GM19023 (cell line): ENCODE data around the gene TENM3.

ENCODE experiments used
- ATAC-seq: cut with Tn5 transposase; IDR thresholded peaks from one replicate; pipeline ENCODE4 v1.9.1; 2021; ENCODE audit warnings: mild to moderate bottlenecking, moderate library complexity; ENCODE audit not compliant: unreplicated experiment

TENM3 gene

DNA sequence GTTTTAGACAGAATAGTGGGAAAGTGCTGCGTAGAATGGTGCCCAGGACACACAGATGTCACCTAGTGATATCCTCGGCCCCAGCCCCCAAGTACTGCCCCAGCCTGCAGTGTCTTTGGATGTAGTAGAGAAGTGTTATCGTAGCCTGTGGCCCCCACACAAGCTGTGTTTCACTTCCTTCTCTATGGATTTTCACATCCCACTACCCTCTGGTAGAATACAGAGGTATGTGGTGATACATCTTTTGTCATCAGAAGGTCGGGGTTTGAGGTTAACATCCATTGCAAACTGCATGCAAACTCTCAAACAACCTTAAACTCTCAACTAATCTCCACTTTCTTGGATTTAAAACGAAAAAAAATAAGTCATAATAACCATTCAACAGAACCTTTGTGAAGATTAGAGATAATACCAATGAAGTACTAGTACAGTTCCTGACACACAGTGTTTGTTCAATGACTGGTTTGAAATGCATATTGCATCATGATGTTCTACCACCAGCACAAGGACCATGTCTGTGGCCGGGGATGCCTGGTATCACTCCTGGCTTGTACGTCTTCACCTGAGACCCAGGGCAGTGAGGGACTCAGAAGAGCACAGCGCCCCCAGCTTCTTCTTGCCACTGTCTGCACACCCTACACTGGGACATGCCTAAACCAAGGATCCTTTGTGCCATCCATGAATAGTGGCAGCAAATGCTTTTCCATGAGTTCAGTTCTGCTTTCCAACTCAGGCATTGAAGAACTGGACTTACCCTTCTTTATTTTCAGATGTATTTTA lies 406.7 kb downstream of the TENM3 start:
- no peak for ATAC-seq

DNA sequence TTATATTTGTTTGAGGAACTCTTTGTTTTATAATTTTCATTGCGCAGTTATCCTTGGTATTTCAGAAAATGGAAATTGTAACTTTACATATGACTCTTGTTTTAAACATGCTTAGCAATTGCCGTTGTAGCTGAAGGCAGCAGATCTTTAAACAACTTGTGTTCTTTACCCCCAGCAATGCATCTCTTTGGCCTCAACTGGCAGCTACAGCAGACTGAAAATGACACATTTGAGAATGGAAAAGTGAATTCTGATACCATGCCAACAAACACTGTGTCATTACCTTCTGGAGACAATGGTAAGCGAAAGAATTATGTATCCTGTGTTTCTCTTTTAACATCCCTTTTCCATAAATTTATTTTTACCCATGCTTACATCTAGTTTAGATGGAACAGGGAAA lies 410.4 kb downstream of the TENM3 start:
- ATAC-seq, result no peak

DNA sequence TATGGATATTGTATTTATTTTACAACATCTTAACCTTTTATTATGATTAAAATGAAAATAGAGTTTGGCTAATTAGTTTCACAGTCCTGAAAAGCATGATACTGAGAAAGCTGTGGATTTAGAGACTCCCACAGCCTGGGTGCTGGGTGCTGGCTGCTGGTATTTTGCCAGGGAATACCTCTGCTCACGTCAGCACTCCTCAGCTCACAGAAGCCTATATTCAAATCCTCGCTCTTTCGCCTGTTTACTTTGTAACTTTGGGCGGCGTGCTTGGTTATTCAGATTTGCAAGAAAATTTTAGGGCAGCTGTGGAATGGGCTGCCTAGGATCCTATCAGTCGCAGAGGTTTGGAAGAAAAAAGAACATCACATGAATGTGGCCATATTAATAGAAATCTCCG lies 412.1 kb downstream of the TENM3 start:
- ATAC-seq, result no peak

DNA sequence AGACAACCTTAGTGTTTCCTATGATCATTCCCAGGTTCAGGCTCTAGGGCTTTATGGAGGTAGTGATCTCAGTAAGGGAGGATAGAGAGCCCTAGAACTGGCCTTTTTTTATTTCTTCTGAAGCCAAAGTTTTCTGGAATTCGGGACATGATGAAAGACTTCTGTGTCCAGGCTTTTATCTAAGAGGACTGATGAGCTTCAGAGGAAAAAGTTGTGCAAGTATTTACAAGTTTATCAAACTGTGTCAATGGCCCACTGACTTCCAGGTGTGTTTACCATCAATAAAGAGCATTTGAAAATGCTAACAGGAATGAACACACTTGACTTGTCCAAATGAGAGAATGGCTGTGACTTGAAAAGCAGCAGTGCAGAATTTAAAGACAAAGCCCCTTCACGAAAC lies 419.3 kb downstream of the TENM3 start:
- no peak for ATAC-seq

DNA sequence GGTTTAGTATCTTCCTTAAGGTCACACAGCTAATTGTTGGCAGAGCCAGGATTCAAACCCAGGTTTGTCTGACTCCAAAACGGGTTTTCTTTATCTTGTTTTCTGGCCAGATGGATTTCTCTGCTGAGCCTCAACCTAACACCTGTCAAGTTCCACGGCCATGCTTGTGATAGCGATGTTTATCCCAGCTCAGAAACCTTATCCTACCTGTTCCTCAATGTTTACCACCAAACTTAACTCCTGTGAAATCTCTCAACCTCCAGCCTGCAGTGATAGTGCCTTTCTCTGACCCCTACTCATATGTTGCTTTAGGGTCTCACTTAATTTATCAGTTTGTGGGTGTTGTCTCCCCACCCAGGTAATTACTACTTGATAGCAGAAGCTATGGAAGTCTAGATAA lies 428.0 kb downstream of the TENM3 start:
- ATAC-seq, result no peak

DNA sequence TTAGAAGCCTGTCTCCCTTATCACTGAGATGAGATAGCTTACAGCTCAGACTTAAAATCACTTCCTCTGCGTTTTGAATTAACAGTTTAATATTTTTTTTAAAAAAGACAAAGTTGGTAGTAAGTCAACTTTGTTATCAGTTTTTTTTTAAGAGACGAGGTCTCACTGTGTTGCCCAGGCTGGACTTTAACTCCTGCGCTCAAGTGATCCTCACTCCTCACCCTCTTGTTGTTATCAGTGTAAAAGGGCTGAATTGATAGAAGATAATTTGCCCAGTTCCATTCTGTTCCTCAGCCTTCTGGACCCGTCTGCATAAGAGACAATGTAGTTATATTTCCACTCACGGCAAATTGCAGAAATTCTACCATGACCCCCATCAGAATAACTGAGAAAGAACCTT lies 428.5 kb downstream of the TENM3 start:
- no peak for ATAC-seq

DNA sequence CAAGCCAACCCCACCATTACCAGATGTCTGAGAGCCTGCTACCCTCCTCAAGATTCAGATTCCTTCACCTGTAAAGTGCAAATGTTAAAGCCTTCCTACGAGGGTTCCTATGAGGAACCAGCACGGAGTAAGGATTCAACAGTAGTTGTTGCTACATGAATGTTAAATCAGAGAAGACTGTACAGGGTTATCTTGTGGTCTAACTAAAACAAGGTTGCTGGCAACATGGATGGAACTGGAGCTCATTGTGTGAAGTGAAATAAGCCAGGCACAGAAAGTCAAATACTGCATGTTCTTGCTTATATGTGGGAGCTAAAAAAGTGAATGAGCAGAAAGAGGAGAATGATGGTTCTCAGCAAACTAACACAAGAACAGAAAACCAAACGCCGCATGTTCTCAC lies 435.4 kb downstream of the TENM3 start:
- ATAC-seq, result no peak

DNA sequence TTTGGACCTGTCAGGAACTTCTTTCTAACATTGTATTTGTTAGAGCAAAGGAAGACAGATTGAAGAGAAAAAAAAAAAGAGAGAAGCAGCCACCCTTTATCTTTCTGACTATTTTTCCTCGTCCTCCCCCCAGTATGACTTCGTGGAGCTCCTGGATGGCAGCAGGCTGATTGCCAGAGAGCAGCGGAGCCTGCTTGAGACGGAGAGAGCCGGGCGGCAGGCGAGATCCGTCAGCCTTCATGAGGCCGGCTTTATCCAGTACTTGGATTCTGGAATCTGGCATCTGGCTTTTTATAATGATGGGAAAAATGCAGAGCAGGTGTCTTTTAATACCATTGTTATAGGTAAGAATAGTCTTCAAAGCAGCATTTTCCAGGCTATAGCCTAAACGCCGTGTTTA lies 436.3 kb downstream of the TENM3 start:
- ATAC-seq, result no peak

DNA sequence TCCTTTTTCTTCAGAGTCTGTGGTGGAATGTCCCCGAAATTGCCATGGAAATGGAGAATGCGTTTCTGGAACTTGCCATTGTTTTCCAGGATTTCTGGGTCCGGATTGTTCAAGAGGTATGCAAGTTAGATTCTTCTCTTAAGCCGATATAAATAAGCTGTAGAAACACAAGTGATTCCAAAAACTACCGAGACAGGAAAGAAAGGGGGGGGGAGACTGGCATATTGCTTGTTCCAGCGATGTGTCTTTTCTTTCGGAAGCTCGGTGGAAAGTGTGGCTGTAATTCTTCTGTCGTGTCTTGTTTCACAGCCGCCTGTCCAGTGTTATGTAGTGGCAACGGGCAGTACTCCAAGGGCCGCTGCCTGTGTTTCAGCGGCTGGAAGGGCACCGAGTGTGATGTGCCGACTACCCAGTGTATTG lies 437.0 kb downstream of the TENM3 start:
- no peak for ATAC-seq

DNA sequence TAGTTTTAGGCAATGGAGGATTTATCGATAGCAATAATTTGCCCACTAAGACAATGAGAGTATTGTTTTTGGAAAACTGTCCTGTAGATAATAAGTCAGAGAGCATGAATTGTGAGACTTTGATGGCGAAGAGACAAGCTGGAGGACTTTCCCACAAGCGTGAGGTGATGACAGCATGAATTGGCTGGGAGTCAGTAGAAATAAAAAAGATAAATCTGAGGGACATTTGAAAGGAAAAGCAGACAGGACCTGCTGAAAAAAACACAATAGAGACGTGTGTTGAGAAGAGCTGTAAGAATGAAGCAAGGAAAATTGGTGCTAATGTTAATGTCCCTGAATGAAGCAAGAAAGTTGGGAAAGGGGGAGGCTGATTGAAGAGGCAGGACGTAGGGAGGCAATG lies 440.5 kb downstream of the TENM3 start:
- no peak for ATAC-seq

DNA sequence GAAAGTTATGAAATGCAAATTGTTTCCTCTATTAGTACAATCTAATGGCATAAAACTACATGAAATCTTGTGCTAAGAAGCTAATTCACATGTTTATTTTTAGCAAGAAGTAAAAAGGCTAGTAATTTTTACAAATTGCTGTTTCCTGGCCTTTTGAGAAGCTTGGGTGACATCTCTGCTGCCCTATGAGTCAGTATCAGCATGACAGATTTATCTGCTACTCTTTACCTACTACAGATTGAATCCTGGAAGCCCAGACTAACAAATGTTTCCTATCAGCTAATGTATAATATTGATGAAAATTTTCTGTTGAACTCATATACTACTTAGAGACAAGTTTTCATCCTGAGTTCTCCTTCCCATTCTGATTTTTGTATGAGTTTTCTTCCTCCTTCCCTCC lies 441.6 kb downstream of the TENM3 start:
- no peak for ATAC-seq

DNA sequence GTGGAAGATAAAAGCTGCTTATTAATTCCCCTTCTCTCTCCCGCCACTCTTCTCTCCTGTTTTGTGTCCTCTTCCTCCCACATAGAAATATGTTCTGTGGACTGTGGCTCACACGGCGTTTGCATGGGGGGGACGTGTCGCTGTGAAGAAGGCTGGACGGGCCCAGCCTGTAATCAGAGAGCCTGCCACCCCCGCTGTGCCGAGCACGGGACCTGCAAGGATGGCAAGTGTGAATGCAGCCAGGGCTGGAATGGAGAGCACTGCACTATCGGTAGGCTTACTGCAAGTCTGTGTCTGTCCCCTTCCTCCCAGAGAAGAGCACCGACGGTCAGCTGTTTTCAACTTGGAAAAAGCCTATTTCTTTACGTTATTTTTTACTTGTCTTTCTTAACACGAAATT lies 444.9 kb downstream of the TENM3 start:
- no peak for ATAC-seq

DNA sequence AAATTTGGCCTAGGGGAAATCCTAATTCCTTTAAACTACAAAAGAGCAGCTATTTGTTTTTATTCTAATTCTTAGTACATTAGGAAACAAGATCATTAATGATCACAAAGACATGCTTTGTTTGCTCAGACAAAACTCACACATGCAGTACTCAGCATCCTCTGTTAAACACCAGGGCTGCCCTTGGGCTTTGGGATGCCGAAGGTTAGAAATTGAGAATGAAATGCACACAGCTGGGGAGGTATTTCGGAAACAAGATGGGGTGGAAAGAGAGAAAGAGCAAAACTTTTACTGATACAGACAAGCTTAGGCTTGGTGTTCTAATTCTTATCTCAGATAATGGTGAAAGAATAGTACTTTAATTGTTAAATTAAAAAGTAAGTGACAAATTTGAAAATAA lies 451.3 kb downstream of the TENM3 start:
- ATAC-seq, result no peak

DNA sequence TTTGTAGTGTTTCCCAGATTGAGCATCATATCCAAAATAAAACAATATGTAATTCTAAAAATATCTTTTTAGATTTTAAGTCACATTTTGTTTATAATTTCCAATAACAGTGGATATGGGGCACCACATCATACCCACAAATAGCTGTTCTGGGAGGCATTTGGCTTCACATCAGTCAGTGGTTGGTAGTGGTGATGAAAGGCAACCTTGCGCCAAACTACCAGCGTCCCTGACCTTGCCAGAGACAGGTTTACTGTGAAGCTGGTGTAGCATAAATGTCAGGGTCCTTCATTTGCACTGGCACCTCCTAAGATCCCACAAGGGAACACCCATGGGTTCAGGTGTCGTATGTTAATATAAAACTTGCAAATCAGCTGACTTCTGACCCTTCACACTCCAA lies 451.8 kb downstream of the TENM3 start:
- ATAC-seq, result no peak

DNA sequence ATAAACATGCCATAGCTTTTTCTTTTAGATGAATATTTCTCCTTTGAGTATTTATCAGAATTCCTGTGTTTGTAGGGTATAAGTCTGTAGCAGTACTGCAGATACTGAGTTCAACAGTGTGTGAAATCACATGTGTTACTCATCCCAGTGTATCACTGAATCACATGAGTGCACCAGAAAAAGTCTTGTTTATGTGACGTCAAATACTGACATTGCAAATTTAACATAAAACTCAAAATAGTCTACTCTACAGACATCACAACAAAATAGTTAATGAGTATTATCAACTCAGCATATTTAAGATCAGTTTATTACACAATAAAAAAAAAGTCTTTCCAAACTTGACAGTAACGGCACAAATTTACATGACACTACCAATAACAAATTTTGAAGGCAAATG lies 452.6 kb downstream of the TENM3 start:
- no peak for ATAC-seq

DNA sequence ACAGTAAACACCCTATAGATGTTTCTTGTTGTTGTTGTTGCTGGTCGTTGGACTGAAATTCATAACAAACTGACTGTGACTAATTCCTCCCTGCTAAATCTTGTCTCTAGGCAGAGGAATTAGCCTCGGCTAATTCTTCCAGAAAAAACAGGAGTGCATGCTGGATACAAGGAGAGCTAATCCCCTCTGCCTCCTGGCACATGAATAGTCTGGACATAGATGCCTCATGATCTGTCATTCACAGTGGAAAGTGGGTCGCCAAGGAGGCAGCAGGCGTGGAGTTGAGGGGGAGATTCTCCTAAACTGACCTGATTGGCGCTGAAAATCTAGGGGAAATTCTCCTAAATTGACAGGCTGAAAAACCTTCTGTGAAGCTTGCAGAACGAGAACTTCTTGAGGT lies 453.9 kb downstream of the TENM3 start:
- ATAC-seq, result no peak

DNA sequence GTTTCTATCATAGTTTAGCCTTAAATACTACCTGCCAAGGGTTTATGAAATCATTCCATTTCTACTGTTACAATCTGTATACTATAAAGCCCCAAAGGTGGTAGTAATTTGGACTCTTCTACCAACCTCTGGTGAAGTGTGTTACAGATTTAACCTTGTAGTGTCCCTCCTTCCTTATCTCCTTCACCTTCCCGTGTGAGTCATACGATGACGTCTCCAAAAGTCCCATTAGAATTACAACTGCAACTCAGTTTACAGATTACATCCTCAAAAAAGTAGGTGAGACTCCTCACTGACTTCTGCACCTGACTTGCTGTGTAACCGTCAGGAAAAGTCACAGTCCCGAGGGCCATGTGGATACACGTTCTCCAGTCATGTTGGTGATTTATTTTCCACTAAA lies 455.0 kb downstream of the TENM3 start:
- ATAC-seq, result no peak

DNA sequence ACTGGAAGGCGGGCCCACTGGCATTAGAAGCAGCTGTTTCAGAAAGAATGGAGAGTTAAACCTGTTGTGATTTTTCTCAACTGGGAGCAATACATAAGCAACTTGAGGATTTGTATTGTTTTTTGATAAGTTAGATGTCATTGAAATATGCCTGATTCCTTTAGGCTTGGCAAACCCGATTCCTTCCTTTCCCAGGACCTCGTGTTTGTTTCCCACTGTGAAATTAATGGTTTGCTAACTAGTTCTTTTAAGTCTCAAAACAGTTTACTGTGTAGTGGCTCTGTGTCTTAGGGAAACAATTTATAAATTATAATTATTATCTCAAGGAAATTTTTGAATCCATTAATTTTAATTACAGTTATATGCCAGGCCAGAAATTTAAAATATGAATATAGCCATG lies 456.0 kb downstream of the TENM3 start:
- ATAC-seq, result no peak

DNA sequence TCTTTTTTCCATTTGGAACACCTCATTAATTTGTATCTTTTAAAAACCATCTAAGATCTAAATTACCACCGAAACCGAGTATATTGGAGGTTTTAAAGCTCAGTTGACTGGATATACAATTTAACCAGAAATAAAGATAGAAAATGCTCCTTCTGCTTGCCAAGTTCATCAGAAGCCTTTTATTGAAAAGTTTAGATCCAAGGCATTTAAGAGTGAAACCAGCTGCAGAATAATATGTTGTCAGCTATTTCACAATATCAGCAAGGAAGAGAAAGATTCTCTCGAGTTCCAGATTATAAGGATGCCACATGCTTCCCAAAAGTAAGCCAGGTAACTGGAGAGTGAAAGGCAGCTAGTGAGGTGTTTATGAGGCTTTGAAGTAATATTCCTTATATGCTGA lies 456.6 kb downstream of the TENM3 start:
- ATAC-seq, result no peak

DNA sequence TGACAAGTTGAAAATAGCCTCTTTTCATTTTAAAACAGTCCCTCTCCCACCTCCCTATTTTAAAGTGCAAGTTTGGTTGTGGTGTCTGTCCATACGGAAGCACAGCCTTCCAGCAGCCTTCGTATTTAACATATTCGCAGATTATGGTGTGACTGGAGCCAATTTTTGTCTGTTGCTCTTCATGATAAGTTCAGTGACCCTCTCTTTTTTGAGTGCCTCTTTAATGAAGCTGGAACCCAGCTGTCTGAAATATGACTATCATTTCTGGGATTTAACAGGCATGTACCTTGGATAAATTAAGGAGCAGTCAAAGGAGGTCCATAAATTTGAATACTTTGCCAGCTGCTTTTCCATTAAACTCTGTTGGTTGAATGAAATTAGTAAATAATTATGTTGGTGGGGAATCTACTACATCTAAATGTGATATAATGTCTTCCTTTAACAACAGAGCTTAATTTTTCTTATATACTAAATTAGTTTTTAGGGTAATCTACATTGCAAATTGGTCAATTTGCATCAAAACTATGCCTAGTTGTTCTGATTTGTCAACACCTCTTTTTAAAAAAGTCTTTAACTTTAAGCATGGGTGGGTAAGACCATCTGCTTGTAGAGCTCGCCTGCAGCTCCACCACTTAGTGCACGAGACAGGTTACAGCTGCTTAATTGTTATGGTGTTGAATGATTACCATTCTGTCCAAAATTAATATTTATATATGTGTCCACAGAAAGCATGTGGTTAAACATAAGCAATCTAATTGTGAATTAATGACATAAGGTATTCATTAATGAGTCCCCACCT lies 457.4 kb downstream of the TENM3 start:
- ATAC-seq, result no peak

DNA sequence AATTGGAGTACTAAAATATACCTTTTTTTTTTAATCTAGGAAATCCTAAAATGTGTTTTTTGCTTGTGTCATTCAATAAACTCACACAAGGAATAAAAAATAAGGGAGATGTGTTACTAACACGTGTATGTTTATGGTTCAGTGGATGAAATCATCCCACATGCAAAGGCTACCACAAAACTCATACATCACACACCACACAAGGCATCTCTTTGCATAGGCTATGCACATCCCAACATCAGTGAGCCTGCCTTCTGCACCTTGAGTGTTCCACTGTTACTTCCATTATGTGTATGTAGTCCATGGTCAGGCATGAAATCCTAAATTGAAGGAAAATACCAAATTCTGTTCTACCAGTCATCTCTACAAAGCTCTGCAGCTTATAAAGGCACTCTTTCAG lies 460.9 kb downstream of the TENM3 start:
- ATAC-seq, result no peak

DNA sequence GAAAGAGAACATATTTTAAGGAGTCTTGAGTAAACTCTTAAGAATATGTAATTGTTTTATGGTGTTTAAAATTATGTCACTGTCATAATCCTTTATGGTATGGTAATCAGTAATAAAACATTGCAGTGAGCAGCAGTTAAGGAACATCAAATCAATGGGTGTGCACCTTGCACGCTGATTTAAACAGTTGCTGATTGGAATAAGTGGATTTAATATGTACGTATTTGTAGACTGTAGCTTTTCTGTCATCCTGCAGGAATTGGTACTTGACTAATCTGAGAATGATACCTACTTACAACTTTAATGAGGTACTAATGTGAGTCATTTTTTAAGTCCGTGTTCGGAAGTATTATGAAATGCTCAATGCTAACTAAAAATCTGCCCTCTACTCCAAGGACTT lies 461.7 kb downstream of the TENM3 start:
- ATAC-seq, result no peak

DNA sequence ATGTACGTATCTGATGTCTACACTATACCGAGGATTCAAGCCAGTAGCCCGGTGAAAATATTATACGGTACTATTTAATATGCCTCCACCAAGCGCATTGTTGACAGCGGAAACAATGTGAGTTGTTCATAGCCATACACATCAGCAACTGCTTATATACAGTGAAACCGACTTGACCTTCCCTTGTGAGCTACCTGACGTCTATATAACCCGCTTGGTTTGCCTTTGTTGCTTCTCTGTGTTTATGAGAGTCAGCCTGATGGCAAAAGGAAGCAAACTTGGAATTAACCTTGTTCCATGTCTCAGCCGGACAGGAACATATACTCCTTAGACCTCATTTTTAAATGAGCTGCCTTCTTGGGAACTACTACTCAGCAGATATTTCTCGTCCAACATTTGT lies 462.2 kb downstream of the TENM3 start:
- ATAC-seq, result no peak
